NK-92 treated with Interleukin-12 subunit alpha and Interleukin-12 subunit beta, amount 100 ng/mL, for 24 hours (cell line): ENCODE results near the gene ADH4.
"Not testable (repeated sequence)": the region's sequence is repeated elsewhere in the genome, so short reads cannot be mapped to it uniquely, and the experiment has no call there.

Experiments
- DNase-seq: peaks from one replicate; lab custom pipeline; 2025; lab: John Stamatoyannopoulos, UW

The ADH4 gene

GRCh38 chr4:99134586-99134985, 9.5 kb downstream of the ADH4 start:
- no peak for DNase-seq

- DNase-seq = no peak
Measured at GRCh38 chr4:99131378-99131777, 12.7 kb downstream of the ADH4 start.

GRCh38 chr4:99126376-99126775, 17.7 kb downstream of the ADH4 start:
- no peak for DNase-seq

GRCh38 chr4:99121008-99121407, 23.1 kb downstream of the ADH4 start:
- DNase-seq = no peak

GRCh38 chr4:99120501-99120900, 23.6 kb downstream of the ADH4 start:
- DNase-seq = no peak

- DNase-seq = no peak
Measured at GRCh38 chr4:99117876-99118693, 26.0 kb downstream of the ADH4 start.

- not testable (repeated sequence) for DNase-seq
Measured at GRCh38 chr4:99117122-99117841, 26.8 kb downstream of the ADH4 start.

GRCh38 chr4:99109286-99109685, 34.8 kb downstream of the ADH4 start:
- not testable (repeated sequence) for DNase-seq

- no peak for DNase-seq
Measured at GRCh38 chr4:99104153-99104552, 39.9 kb downstream of the ADH4 start.

- no peak for DNase-seq
Measured at GRCh38 chr4:99103166-99103565, 40.9 kb downstream of the ADH4 start.

- no peak for DNase-seq
Measured at GRCh38 chr4:99102634-99103033, 41.5 kb downstream of the ADH4 start.

- no peak for DNase-seq
Measured at GRCh38 chr4:99100876-99101275, 43.2 kb downstream of the ADH4 start.

GRCh38 chr4:99099814-99100213, 44.3 kb downstream of the ADH4 start:
- not testable (repeated sequence) for DNase-seq

GRCh38 chr4:99099311-99099710, 44.8 kb downstream of the ADH4 start:
- DNase-seq = no peak

GRCh38 chr4:99091841-99092240, 52.3 kb downstream of the ADH4 start:
- DNase-seq = not testable (repeated sequence)

- no peak for DNase-seq
Measured at GRCh38 chr4:99091216-99091575, 52.9 kb downstream of the ADH4 start.

GRCh38 chr4:99090481-99091215, 53.4 kb downstream of the ADH4 start:
- no peak for DNase-seq

- peak; percentile 83 for DNase-seq
Measured at GRCh38 chr4:99088481-99089365, 55.4 kb downstream of the ADH4 start, which contains the start of gene ADH5. ADH5 (minus strand) TSS chr4:99088788; CDS start chr4:99088700, 88 bp downstream.

- DNase-seq = peak; percentile 13
Measured at GRCh38 chr4:99088023-99088449, 56.1 kb downstream of the ADH4 start.

- DNase-seq = no peak
Measured at GRCh38 chr4:99084595-99084994, 59.5 kb downstream of the ADH4 start.

- DNase-seq = no peak
Measured at GRCh38 chr4:99082192-99082591, 61.9 kb downstream of the ADH4 start.

GRCh38 chr4:99080869-99081268, 63.2 kb downstream of the ADH4 start:
- not testable (repeated sequence) for DNase-seq
